GM23338 (cell line): ENCODE data around the gene TTL. TPM values are rescaled to one million over a fixed set of nuclear protein-coding genes. Genes with fewer than 3 reads are reported as not detected.

ENCODE experiments used
- ATAC-seq: fragments of 200-7000 bp; cut with Tn5 transposase; 3 replicates; pipeline ENCODE4 v1.9.1; 2020
- DNase-seq: peaks from one replicate; pipeline ENCODE4 v3.0.0-alpha.2; 2015; ENCODE audit warnings: low spot score
- H2AFZ ChIP-seq: fragments of 200-600 bp; sonication (generic); 2 replicates; pipeline ENCODE4 v1.8.0; 2016; ENCODE audit warnings: antibody characterized with exemption, mild to moderate bottlenecking, moderate library complexity
- H3F3A ChIP-seq: fragments of 200-600 bp; sonication (generic); replicated peaks from 2 replicates; pipeline ENCODE4 v1.8.0; 2017; ENCODE audit warnings: antibody characterized with exemption, mixed run types, low read depth
- H3K27ac ChIP-seq: fragments of 200-600 bp; sonication (generic); 2 replicates; pipeline ENCODE4 v1.6.1; 2016; ENCODE audit warnings: low read depth
- H3K27me3 ChIP-seq: fragments of 200-600 bp; sonication (generic); 2 replicates; pipeline ENCODE4 v1.8.0; 2016; ENCODE audit warnings: mild to moderate bottlenecking, mixed run types, moderate library complexity; ENCODE audit not compliant: insufficient read depth
- H3K36me3 ChIP-seq: fragments of 200-600 bp; sonication (generic); 2 replicates; pipeline ENCODE4 v1.8.0; 2016; ENCODE audit warnings: mild to moderate bottlenecking; ENCODE audit not compliant: insufficient read depth
- H3K4me1 ChIP-seq: fragments of 200-600 bp; sonication (generic); 2 replicates; pipeline ENCODE4 v1.8.0; 2016; ENCODE audit warnings: mild to moderate bottlenecking, moderate library complexity; ENCODE audit not compliant: insufficient read depth
- H3K4me2 ChIP-seq: fragments of 200-600 bp; sonication (generic); 2 replicates; pipeline ENCODE4 v1.7.1; 2017; ENCODE audit warnings: mixed run types
- H3K4me3 ChIP-seq: fragments of 200-600 bp; sonication (generic); 2 replicates; pipeline ENCODE4 v1.6.1; 2016; ENCODE audit warnings: mixed run types
- H3K79me2 ChIP-seq: fragments of 200-600 bp; sonication (generic); replicated peaks from 2 replicates; pipeline ENCODE4 v1.8.0; 2017; ENCODE audit warnings: mild to moderate bottlenecking; ENCODE audit not compliant: insufficient read depth
- H3K9me2 ChIP-seq: fragments of 200-600 bp; sonication (generic); 2 replicates; pipeline ENCODE4 v1.8.0; 2017; ENCODE audit not compliant: insufficient read depth
- H4K20me1 ChIP-seq: fragments of 200-600 bp; sonication (generic); replicated peaks from 2 replicates; pipeline ENCODE4 v1.8.0; 2017; ENCODE audit warnings: mild to moderate bottlenecking; ENCODE audit not compliant: insufficient read depth
- H3K27ac Mint-ChIP-seq: 2 replicates; pipeline ENCODE4 v1.8.0; 2020; ENCODE audit warnings: inconsistent platforms, mild to moderate bottlenecking, moderate library complexity, mixed read lengths
- H3K27me3 Mint-ChIP-seq: 3 replicates; pipeline ENCODE4 v1.8.0; 2022; ENCODE audit warnings: low read depth, mild to moderate bottlenecking, moderate library complexity, mixed read lengths, inconsistent platforms; ENCODE audit not compliant: insufficient read depth, poor library complexity
- H3K36me3 Mint-ChIP-seq: 3 replicates; pipeline ENCODE4 v1.8.0; 2021; ENCODE audit warnings: low read depth, mild to moderate bottlenecking, inconsistent platforms, moderate library complexity, mixed read lengths
- H3K4me1 Mint-ChIP-seq: 3 replicates; pipeline ENCODE4 v1.8.0; 2020; ENCODE audit warnings: mild to moderate bottlenecking, inconsistent platforms, mixed read lengths
- H3K4me3 Mint-ChIP-seq: 3 replicates; pipeline ENCODE4 v1.8.0; 2021; ENCODE audit warnings: moderate library complexity, mild to moderate bottlenecking, inconsistent platforms, mixed read lengths
- H3K9me3 Mint-ChIP-seq: 3 replicates; pipeline ENCODE4 v1.8.0; 2020; ENCODE audit warnings: moderate library complexity, mild to moderate bottlenecking, inconsistent platforms, mixed read lengths
- EZH2 ChIP-seq: fragments of 200-600 bp; sonication (generic); IDR thresholded peaks from one replicate; pipeline ENCODE4 v1.8.0; 2017; ENCODE audit warnings: antibody characterized with exemption, mild to moderate bottlenecking, low read depth; ENCODE audit not compliant: unreplicated experiment
- NANOG ChIP-seq: IDR thresholded peaks from 2 replicates; pipeline ENCODE4 v1.6.1; 2016; ENCODE audit warnings: antibody characterized with exemption, borderline replicate concordance
- ZNF331 ChIP-seq: fragments of 250-450 bp; sonication (Bioruptor Pico); IDR thresholded peaks from 2 replicates; pipeline ENCODE4 v1.5.0; 2020; ENCODE audit warnings: low read depth, mild to moderate bottlenecking, moderate library complexity
- polyA plus RNA-seq: library from polyadenylated mRNA; unstranded; fragments of >200 nt; fragmentation: Nextera tagmentation; extraction: Ambion mirVana; gene quantifications from 2 replicates; pipeline ENCODE4 v1.2.1, GENCODE V29; 2016
- total RNA-seq: library from RNA; depleted of rRNA; stranded (reverse); fragments of >200 nt; shearing (Covaris generic); gene quantifications from 2 replicates; pipeline ENCODE4 v1.2.3, GENCODE V29; 2014
- TF ChIP-seq, protein P1 (sequence below): fragments of 250-450 bp; sonication (Bioruptor Pico); IDR thresholded peaks from 2 replicates; pipeline ENCODE4 v1.5.0; 2020; ENCODE audit warnings: mild to moderate bottlenecking, moderate library complexity
- TF ChIP-seq, protein P2 (sequence below), 2 experiments: fragments of 200-600 bp in 1 of 2; sonication (generic) in 1 of 2; conservative IDR thresholded peaks; 2 replicates each; pipeline versions ENCODE4 v1.5.1 to v1.6.1; 2016 to 2017; ENCODE audit warnings: antibody characterized with exemption in 2 of 2, low read depth in 2 of 2, mild to moderate bottlenecking in 2 of 2, moderate library complexity in 1 of 2

The TTL gene
- total and polyA plus RNA-seq, 2 experiments from 2014 or later: 10.1 to 34.6 TPM

DNA sequence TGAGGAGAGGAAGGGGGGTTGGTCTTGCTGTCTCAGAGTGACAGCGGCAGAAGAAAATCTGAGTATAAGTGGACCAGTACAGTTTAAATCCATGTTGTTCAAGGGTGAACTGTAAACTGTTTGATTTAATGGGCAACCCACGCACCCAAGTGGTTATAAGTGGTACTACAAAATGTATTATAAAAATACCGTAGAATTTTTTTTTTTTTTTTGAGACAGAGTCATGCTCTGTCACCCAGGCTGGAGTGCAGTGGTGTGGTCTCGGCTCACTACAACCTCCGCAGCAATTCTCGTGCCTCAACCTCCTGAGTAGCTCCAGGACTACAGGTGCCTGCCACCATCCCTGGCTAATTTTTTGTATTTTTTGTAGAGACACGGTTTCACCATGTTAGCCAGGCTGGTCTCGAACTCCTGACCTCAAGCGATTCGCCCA, 100.4 kb downstream of the TTL start:
- Histone ChIP-seq H3K4me2 (no peak overlapping the region), H4K20me1 (no peaks in the 10 kb centered on the region), H3K27me3 (no peaks in the 10 kb centered on the region), H2AFZ (no peak overlapping the region), H3K36me3 (no peaks in the 10 kb centered on the region), H3K79me2 (no peaks in the 10 kb centered on the region; the same call in 1 of the 2 replicates), H3K4me3 (no peak overlapping the region), H3K4me1 (peaks cover 16% of the 10 kb centered on the region), H3F3A (peaks cover 9% of the 10 kb centered on the region; the same call in 1 of the 2 replicates), H3K27ac (no peak overlapping the region), H3K9me2 (no peaks in the 10 kb centered on the region)
- Mint-ChIP-seq H3K36me3 (peaks cover 11% of the 10 kb centered on the region), H3K27me3 (peaks cover 12% of the 10 kb centered on the region), H3K4me3 (peak overlapping the region; percentile 40), H3K9me3 (no peaks in the 10 kb centered on the region), H3K4me1 (peaks cover 20% of the 10 kb centered on the region), H3K27ac (no peak overlapping the region)
- no peak for TF ChIP-seq ZNF331 (CRISPR knock-in tag)
- TF ChIP-seq, protein P1, sequence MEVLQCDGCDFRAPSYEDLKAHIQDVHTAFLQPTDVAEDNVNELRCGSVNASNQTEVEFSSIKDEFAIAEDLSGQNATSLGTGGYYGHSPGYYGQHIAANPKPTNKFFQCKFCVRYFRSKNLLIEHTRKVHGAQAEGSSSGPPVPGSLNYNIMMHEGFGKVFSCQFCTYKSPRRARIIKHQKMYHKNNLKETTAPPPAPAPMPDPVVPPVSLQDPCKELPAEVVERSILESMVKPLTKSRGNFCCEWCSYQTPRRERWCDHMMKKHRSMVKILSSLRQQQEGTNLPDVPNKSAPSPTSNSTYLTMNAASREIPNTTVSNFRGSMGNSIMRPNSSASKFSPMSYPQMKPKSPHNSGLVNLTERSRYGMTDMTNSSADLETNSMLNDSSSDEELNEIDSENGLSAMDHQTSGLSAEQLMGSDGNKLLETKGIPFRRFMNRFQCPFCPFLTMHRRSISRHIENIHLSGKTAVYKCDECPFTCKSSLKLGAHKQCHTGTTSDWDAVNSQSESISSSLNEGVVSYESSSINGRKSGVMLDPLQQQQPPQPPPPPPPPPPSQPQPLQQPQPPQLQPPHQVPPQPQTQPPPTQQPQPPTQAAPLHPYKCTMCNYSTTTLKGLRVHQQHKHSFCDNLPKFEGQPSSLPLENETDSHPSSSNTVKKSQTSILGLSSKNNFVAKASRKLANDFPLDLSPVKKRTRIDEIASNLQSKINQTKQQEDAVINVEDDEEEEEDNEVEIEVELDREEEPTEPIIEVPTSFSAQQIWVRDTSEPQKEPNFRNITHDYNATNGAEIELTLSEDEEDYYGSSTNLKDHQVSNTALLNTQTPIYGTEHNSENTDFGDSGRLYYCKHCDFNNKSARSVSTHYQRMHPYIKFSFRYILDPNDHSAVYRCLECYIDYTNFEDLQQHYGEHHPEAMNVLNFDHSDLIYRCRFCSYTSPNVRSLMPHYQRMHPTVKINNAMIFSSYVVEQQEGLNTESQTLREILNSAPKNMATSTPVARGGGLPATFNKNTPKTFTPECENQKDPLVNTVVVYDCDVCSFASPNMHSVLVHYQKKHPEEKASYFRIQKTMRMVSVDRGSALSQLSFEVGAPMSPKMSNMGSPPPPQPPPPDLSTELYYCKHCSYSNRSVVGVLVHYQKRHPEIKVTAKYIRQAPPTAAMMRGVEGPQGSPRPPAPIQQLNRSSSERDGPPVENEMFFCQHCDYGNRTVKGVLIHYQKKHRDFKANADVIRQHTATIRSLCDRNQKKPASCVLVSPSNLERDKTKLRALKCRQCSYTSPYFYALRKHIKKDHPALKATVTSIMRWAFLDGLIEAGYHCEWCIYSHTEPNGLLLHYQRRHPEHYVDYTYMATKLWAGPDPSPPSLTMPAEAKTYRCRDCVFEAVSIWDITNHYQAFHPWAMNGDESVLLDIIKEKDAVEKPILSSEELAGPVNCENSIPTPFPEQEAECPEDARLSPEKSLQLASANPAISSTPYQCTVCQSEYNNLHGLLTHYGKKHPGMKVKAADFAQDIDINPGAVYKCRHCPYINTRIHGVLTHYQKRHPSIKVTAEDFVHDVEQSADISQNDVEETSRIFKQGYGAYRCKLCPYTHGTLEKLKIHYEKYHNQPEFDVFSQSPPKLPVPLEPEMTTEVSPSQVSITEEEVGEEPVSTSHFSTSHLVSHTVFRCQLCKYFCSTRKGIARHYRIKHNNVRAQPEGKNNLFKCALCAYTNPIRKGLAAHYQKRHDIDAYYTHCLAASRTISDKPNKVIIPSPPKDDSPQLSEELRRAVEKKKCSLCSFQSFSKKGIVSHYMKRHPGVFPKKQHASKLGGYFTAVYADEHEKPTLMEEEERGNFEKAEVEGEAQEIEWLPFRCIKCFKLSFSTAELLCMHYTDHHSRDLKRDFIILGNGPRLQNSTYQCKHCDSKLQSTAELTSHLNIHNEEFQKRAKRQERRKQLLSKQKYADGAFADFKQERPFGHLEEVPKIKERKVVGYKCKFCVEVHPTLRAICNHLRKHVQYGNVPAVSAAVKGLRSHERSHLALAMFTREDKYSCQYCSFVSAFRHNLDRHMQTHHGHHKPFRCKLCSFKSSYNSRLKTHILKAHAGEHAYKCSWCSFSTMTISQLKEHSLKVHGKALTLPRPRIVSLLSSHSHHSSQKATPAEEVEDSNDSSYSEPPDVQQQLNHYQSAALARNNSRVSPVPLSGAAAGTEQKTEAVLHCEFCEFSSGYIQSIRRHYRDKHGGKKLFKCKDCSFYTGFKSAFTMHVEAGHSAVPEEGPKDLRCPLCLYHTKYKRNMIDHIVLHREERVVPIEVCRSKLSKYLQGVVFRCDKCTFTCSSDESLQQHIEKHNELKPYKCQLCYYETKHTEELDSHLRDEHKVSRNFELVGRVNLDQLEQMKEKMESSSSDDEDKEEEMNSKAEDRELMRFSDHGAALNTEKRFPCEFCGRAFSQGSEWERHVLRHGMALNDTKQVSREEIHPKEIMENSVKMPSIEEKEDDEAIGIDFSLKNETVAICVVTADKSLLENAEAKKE: no peak
- TF ChIP-seq NANOG: no peak
- no peak for TF ChIP-seq EZH2
- TF ChIP-seq, protein P2, sequence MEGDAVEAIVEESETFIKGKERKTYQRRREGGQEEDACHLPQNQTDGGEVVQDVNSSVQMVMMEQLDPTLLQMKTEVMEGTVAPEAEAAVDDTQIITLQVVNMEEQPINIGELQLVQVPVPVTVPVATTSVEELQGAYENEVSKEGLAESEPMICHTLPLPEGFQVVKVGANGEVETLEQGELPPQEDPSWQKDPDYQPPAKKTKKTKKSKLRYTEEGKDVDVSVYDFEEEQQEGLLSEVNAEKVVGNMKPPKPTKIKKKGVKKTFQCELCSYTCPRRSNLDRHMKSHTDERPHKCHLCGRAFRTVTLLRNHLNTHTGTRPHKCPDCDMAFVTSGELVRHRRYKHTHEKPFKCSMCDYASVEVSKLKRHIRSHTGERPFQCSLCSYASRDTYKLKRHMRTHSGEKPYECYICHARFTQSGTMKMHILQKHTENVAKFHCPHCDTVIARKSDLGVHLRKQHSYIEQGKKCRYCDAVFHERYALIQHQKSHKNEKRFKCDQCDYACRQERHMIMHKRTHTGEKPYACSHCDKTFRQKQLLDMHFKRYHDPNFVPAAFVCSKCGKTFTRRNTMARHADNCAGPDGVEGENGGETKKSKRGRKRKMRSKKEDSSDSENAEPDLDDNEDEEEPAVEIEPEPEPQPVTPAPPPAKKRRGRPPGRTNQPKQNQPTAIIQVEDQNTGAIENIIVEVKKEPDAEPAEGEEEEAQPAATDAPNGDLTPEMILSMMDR (conservative IDR thresholded peaks at IDR 0.05; ENCODE audit: low read depth in 2 of 2): peak; percentile 46 to 51
- no peak for ATAC-seq
- peak; percentile 52 for DNase-seq
